HG03342 (cell line): Measurements from ENCODE around the gene IDNK.

Experiments
- ATAC-seq: cut with Tn5 transposase; IDR thresholded peaks from one replicate; pipeline ENCODE4 v1.9.1; 2021; ENCODE audit warnings: mild to moderate bottlenecking, moderate library complexity; ENCODE audit not compliant: unreplicated experiment

IDNK gene

GRCh38 chr9:83633255-83633654 is 10.3 kb downstream of the IDNK start:
- peak; percentile 66 for ATAC-seq

GRCh38 chr9:83633676-83634075 is 10.7 kb downstream of the IDNK start:
- no peak for ATAC-seq

GRCh38 chr9:83636813-83637212 is 13.9 kb downstream of the IDNK start:
- ATAC-seq = no peak

- ATAC-seq = no peak
Observed at GRCh38 chr9:83637389-83637788, 14.4 kb downstream of the IDNK start.

GRCh38 chr9:83639266-83639665 is 16.3 kb downstream of the IDNK start:
- no peak for ATAC-seq

- no peak for ATAC-seq
Observed at GRCh38 chr9:83642793-83643192, 19.9 kb downstream of the IDNK start.

GRCh38 chr9:83646500-83647239 is 23.7 kb downstream of the IDNK start:
- no peak for ATAC-seq

- peak; percentile 51 for ATAC-seq
Observed at GRCh38 chr9:83649080-83649479, 26.1 kb downstream of the IDNK start.

- ATAC-seq = peak; percentile 18
Observed at GRCh38 chr9:83649515-83649914, 26.6 kb downstream of the IDNK start.

- ATAC-seq = no peak
Observed at GRCh38 chr9:83651558-83651957, 28.6 kb downstream of the IDNK start.

GRCh38 chr9:83652433-83652832 is 29.5 kb downstream of the IDNK start:
- ATAC-seq = no peak

GRCh38 chr9:83655433-83655832 is 32.5 kb downstream of the IDNK start:
- no peak for ATAC-seq

GRCh38 chr9:83656032-83656680 is 33.2 kb downstream of the IDNK start:
- ATAC-seq = peak; percentile 64

GRCh38 chr9:83656952-83657351 is 34.0 kb downstream of the IDNK start:
- ATAC-seq = no peak

GRCh38 chr9:83662933-83663332 is 40.0 kb downstream of the IDNK start:
- ATAC-seq = no peak

GRCh38 chr9:83665580-83666200 is 42.7 kb downstream of the IDNK start:
- peak; percentile 93 for ATAC-seq

GRCh38 chr9:83669067-83669466 is 46.1 kb downstream of the IDNK start:
- no peak for ATAC-seq

- ATAC-seq = no peak
Observed at GRCh38 chr9:83670381-83670780, 47.4 kb downstream of the IDNK start.

GRCh38 chr9:83671451-83671850 is 48.5 kb downstream of the IDNK start:
- no peak for ATAC-seq

GRCh38 chr9:83675466-83675865 is 52.5 kb downstream of the IDNK start:
- no peak for ATAC-seq

GRCh38 chr9:83677596-83677995 is 54.7 kb downstream of the IDNK start:
- no peak for ATAC-seq

GRCh38 chr9:83680233-83680632 is 57.3 kb downstream of the IDNK start:
- ATAC-seq = no peak
